HG03280 (cell line): ENCODE results near the gene ENHO.

Experiments
- ATAC-seq: cut with Tn5 transposase; IDR thresholded peaks from one replicate; pipeline ENCODE4 v1.9.1; 2021; ENCODE audit warnings: mild to moderate bottlenecking, moderate library complexity; ENCODE audit not compliant: unreplicated experiment

The ENHO gene

GRCh38 chr9:34508463-34508862 lies 14.3 kb downstream of the ENHO start:
- no peak for ATAC-seq

- ATAC-seq, result no peak
Observed at GRCh38 chr9:34507966-34508365, 14.8 kb downstream of the ENHO start.

DNA sequence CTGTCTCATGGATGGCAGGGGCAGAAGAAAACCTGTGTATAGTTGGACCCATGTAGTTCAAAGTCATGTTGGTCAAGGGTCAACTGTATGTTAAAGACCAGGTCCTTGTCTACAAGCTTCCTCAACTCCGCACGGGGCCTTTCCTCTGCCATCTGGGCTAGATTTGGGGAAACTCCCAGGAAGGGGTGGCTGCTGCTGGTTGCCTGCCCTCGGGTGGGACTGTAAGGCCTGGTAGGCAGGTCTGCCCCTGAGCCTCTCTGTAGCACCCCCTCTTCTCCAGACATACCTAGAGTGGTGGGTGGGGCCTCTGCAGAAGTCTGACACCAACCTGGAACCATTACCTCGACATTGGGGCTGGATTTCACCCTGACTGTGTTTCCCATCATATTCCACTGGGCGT lies 15.2 kb downstream of the ENHO start:
- ATAC-seq, result no peak

GRCh38 chr9:34506623-34507022 lies 16.2 kb downstream of the ENHO start:
- ATAC-seq, result no peak

- no peak for ATAC-seq
Observed at GRCh38 chr9:34505370-34506120, 17.2 kb downstream of the ENHO start.

DNA sequence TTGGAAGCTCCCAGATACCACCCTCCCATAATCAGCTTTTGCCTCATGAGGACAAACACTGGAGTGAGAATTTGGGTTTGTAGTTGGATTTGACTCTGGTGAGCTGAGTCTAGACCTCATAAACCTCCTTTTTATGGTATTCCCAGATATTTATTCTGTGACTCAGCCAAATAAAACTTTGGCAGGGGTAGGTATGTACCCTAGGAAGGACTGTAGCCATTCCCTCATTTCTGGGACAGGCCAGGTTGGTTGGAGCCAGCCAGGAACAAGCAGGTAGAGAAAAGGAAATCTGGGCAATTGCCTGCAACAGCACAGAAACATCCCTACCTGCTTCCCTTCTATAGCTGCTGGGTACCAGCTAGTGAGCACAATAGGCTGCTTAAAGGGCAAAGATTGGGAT lies 19.4 kb downstream of the ENHO start:
- ATAC-seq, result no peak

- no peak for ATAC-seq
Observed at GRCh38 chr9:34502891-34503290, 19.9 kb downstream of the ENHO start.

DNA sequence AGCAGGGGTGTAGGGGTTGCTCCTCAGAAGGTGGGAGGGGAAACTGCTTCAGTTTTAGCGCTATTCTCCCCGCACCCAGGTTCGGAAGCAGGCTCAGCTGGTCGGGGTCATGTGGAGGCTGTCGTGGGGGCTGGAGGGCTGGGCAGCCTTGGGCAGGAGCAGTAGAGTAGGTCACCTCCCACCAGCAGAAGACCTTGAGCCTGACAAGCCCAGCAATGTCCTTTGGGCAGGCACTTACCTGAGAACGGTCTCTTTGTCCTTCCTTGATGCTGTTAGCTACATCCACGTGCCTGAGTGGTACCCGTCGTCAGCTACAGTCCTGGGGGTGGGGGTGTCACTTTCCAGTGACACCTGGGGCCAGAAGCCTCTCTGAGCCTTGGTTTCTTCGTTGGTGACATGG lies 20.3 kb downstream of the ENHO start:
- ATAC-seq, result no peak

DNA sequence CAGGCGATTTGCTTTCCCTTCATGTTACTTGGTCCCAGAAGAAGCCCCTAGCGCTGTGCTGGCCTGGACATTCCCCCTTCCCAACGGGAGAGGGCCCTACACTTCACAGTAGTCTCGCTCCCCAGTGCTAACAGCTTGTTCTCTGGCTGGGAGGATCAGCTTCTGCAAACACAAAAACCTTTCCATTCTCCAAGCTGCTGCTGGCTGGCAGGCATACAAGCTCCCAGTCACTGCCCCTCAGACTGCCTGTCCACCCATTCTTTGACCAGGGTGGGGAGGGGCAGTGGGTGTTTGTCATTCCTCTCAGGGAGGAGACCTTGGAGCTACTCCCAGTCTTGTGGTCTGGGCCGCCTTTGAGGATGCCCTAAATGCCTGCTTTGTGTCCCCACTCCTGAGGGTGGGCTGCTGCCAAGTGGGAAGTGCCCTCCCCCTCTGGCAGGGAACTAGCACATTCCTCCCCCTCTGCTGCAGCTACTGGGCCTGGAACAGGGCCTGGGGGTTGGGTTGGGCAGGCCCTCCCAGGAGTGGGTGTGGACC lies 20.8 kb downstream of the ENHO start:
- no peak for ATAC-seq

DNA sequence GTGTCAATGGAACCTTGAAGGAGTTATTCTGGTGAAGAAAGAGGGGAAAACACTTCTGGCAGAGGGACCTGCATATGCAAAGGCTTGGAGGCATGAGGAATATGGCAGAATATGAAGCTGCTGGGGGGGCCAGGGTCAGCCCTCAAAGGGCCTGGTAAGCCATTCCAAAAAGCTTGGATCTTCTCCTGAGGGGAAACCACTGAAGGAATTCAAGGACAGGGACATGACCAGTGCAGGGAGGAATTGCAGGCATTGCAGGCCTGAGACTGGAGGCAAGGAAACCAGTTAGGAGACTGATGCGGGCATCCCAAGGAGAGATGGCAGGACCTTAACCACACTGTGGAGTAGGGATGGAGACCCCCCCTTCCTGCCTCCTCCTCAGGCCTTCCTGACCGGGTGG lies 21.4 kb downstream of the ENHO start:
- ATAC-seq, result no peak

DNA sequence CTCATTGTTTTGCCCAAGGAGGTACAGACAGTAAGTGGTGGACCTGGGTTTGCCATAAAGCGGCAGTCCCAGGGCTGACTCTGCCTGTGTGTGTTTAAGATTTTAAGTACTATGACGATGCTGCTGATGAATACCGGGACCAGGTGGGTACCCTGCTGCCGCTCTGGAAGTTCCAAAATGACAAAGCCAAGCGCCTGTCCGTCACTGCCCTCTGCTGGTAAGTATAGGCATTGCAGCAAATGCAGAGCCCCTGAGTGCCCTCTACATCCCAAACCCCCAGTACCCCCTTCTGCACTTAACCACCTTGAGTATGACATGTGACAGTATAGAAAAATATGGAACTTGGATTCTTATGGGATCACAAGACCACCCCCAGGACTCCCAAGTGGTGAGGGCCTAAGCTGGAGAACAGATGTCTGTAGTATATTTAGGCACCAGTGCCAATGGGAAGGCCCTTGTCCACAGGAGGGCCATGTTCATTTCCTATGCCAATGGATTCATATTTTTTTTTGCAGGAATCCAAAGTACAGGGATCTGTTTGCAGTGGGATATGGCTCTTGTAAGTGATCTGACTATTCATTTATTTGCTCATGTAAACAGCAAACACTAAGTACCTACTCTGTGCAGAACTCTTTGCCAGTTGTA lies 22.0 kb downstream of the ENHO start:
- ATAC-seq, result no peak

- no peak for ATAC-seq
Observed at GRCh38 chr9:34499076-34499475, 23.7 kb downstream of the ENHO start.

DNA sequence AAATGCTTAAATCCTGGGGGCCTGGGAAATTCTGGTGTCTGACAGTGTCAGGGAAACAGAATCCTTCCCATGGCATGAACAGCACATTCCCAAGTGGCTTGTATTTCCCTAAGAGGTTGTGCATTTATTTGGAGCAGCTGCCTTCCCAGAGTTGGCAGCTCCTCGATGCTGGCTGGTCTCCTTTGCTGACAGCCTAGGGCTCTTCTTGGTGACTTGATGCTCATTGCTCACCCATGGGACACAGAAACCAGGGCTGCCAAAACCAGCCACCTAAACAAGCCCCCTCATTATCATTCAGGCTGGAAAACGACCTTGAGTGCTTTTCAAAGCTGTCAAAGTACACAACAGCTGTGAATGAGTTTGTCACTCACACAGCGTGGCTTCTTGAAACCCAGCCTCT lies 24.2 kb downstream of the ENHO start:
- ATAC-seq, result no peak

DNA sequence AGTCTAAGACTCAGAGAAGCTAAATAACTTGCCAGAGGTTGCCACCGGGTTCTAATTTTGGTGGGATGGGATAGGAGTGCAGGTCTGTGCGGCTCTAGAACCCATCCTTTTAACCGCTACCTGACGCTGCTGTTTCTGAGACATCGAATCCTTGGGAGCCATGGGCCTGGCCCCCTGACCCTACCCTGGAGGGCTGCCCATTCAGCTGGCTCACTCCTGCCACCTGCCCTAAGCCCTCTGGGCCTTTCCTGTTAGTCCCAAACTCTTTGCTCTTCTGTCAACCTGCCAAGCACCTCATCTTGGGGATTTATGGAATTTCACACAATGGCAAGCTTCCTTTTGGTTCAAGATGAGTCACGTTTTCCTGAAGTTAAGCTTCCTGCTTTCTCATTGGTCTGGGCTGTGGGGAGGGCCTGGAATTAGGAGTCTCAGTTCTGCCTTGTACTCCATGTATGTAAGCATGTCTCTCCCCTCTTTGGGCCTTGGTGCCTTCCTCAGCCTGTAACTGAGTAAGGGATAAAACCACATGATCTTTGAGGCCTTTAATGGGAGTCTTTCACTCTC lies 26.6 kb downstream of the ENHO start:
- ATAC-seq, result no peak

DNA sequence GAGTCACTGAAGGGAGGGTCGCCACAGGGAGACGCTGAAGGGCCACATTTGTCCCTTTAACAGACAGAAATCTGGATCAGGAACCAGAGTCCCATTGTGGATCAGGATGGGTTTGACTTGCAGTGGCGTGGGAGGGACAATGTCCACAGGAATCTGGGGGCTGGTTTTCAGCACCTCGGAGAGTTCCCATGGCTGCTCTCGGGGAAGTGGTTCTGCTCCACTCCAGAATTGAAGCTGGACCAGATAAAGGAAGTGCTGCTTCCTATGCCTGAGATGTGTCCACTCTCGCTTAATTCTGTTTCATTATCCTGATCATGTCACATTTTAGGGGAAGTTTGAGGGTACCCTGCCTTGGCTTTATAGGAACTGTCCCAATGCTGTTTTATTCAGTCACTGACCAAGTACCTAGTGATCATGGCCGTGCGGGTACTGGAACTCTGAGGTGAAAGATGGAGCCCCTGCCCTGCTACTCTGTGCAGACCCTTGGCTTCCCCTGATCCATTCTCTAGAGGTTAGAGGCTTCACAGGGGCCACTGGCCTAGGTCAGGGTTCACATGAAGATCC lies 28.7 kb downstream of the ENHO start:
- ATAC-seq, result no peak

GRCh38 chr9:34492051-34492450 lies 30.7 kb downstream of the ENHO start:
- ATAC-seq, result no peak

- no peak for ATAC-seq
Observed at GRCh38 chr9:34491596-34491995, 31.2 kb downstream of the ENHO start.

DNA sequence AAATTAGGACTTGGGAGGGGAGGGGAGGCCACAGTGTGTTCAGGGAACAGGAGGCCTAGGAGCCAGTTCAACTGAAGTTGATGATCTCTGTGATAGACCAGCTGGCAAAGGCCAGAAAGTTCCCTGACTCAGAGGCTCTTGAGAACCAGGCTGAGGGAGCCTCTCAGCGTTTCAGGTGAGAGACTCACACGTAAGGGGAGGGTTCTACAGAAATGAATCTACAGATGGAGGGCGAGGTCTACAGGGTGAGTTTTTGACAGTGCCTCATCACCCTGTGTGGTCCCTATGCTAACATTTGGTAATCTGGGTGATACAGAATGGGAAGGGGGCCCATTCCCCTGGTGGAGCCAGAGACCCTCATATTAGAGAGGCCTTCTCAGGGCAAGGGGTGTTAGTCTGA lies 32.0 kb downstream of the ENHO start:
- ATAC-seq, result no peak

GRCh38 chr9:34490360-34490759 lies 32.4 kb downstream of the ENHO start:
- ATAC-seq, result no peak

DNA sequence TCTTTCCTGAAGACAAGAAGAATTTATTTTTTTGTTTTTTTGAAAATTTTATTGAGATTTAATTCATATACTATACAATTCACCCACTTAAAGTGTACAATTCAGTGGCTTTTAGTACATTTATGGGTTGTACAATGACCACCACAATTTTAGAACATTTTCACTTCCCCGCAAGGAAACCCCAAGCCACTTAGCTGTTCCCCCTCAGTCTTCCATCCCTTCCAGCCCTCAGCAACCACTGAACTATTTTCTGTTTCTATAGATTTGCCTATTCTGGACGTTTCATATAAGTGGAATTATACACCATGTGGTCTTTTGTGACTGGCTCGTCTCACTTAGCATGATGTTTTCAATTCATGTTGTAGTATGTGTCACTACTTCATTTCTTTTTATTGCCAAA lies 36.2 kb downstream of the ENHO start:
- no peak for ATAC-seq

GRCh38 chr9:34485822-34486221 lies 37.0 kb downstream of the ENHO start:
- ATAC-seq, result no peak

DNA sequence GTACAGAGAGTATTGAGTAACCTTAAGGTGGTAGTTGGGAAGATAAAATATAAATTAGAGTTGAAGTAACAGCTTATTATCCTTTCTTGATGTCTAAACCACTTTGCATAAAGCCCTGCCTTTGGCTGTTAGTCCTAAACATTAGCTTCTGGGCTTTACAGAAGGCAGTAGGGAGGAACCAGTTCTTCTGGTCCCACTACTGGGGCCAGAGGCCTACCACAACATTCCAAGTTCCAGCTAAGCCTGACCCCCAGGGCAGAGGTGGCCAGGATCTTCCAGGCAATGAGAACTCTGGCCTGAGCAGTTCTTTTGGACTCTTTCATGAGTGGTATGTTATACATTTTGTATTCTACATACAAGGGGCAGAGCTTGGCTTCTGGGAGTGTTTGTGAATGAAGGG lies 38.1 kb downstream of the ENHO start:
- ATAC-seq, result no peak
